CD4-positive, alpha-beta T cell treated with Interleukin-2 at 100 ng/mL for 4 hours (primary cell): Measurements from ENCODE around the gene EHMT1.

Experiments
- DNase-seq: peaks from one replicate; pipeline ENCODE4 v3.0.0-alpha.2; 2020; ENCODE audit warnings: low spot score

Gene EHMT1

DNA sequence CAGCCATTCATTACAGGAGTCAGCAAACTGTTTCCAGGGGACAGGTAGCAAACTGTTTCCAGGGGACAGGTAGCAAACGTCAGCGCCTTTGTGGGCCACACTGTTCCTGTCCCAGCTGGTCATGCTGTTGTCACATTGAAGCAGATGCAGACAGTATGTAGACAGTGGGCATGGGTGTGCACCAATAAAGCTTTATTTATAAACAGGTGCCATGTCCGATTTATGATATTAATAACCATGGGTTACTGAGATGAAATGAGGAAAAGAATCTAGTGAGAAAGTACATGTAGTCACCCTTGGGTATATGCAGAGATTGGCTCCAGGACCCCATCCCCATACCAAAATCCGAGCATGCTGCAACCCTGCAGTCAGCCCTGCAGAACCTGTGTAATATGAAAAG is 122.5 kb downstream of the EHMT1 start:
- no peak for DNase-seq

DNA sequence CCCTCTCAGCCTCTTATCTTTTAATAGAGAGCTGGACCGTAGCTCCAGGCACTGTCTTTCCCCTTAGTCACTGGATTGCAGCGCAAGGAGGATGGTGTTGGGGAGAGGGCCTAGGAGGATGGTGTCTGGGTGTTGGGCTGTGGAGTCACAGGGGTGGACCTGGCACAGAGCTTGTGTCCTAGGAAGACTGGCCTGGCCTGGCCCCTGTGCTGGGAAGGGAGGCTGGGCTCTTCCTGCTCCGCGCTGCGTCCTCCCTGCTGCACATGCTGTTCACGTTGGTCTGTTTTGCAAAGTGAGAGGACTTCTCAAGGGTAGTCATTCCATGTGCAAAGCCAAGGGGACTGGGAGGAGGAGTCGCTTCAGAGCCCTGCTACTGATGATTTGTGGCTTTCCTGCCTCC is 123.9 kb downstream of the EHMT1 start:
- DNase-seq: no peak

DNA sequence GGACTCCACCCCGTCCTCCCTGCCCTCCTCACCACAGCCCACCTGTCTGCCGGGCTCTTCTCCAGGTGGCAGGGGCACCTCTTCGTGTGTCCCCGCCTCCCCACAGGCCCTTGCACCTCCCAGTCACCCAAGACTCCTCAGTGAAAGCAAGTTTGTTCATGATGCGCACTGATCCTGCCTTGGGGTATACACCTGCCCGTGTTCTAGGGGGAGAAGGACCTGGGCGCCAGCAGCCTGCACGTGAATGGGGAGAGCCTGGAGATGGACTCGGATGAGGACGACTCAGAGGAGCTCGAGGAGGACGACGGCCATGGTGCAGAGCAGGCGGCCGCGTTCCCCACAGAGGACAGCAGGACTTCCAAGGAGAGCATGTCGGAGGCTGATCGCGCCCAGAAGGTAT is 124.9 kb downstream of the EHMT1 start:
- no peak for DNase-seq

DNA sequence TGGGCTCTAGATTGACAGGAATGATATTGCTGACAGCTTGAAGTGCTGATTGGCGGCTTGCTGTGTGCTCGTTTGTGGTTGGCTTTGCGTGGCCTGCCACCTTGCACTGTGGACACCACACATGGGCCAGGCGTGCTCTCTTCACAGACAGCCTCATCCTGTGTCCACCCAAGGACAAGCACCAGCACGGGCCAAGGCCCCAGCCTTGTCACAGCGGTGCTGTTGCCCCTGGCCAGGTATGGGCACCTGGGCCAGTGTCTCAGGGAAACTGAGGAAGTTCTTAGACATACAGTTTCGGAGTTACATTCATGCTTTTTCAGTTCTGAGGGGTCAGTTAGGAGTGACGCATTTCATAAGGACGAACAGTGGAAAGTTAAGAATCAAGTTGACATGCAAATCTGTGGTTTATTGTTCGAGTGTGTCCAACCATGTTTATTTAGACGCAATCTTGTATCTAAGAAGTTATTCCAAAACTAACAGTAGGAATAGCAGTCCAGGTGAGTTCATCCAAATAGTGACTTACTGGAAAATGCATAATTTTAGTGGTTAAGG is 125.9 kb downstream of the EHMT1 start:
- no peak for DNase-seq

DNA sequence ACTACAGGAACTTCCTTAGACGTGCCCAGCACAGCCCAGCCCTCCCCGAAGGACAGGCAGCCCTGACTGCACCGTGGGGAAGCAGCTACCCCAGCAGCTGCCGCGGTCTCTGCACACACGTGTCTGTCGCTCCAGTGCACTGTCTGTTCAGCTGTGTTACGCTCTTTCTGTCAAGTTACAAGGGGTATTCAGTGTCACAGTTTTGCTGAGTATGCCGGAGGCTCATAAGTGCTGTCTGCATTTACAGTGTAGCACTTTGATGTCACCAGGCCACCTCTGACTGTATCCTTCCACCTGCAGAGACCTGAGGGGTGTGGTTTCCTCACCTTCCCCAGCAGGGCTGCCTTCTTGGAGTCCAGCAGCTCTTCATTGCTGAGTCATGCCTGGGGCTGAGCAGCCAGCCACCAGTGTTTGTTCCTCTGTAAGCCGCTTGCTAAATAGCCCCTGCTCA is 126.8 kb downstream of the EHMT1 start:
- DNase-seq: peak; percentile 44

DNA sequence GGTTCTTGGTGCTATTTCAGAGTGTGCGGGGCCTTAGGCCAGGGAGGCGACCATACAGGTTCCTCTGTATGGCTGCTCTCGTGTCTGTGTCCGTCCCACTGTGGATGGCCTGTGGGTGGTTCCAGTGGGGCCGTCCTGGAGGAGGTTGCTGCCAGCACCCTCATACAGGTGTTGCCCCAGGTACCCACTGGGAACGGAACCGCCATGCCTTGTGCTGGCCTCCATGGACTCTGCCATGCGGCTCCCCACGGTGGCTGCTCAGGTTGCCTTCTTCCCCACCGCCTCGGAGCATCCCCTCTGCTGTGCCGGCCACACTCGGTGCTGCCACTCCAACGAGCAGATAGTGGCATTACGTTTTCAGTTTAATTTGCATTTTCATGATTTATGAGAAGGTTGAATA is 129.5 kb downstream of the EHMT1 start:
- no peak for DNase-seq

DNA sequence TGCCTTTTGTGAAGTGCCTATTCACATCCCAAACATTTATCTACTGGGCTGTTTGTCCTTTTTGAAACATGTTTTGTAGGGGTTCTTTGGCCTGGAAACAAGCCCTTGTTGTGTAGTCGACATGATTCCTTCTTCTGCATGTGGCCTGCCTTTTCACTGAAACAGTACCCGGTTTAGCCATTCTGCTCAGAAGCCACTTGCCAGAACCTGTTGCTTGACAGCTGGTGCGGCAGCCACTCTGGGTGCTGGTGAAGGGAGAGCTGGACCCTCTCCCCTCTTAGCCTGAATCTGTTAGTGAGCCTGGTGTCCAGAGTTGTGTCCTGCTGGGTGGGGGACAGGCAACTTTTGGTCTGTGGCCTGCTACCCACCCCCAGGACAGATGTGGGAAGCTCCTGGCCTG is 129.9 kb downstream of the EHMT1 start:
- DNase-seq: no peak

DNA sequence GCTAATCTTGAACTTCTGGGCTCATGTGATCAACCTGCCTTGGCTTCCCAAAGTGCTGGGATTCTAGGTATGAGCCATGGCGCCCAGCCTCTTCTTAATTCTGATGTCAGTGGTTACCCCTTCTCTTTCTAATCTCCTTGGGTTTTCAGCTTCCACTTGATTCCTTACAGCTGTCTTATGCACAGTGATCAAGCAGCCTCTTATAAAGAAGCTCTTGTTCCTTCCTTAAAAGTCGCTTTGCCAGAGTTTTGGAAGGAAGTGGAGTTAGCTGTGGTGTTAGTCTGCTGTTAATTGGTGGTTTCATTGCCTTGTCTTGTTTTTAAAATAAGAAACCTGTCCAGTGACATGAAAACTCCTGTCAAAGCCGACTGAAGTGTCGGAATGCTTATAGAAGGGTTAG is 130.7 kb downstream of the EHMT1 start:
- no peak for DNase-seq

DNA sequence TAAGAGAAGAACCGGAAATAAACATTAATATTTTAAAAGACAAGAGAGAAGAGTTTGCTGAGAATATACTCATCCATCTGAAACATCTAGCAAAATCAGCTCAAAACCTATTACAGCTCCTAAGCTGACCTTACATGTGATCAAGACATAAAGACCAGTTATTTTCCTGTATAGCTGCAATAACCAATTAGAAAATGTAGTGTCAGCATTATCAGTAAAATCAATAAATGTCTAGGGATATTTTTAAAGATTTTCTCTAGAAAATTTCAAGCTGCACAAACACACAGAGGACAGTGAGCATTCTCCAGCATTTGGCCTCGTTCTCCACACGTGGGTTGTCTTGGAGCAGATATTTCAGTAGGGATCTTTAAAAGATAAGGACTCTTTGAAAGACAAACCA is 131.2 kb downstream of the EHMT1 start:
- no peak for DNase-seq

DNA sequence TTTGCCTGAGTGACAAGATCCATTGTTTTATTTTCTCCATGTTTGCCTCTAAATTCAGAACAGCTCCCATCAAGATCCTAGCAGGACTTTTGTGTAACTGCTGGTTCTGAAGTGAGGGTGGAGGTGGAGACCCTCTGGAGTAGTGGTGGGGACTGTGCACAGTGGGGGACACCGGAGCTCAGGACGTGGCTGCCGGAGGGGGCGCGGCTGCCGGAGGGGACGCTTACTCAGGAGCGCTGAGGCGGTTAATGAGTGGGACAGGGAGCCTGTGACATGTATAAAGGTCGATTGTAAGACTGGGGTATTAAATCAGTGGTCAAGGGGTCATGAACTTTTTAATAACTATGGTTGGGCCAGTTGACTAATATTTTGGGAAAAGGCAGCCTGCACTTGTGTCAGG is 131.8 kb downstream of the EHMT1 start:
- no peak for DNase-seq

DNA sequence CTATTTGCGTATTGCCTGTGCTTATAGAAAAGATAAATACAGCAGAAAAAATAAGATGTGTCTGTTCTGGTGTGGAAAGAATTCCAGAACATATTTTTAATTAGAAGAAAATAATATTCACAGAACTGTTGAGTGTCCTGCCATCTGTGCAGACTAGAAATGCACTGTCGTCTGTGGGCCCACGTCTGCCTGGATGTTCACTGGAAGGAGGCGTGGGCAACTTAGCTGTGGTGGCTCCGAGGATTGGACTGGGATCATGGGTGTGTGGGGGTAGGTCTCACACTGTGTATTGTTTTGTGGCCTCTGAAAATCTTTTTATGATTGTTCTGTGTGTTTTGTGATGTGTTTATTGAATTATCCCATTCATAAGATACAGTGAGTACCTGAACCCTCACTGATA is 132.8 kb downstream of the EHMT1 start:
- DNase-seq: no peak

DNA sequence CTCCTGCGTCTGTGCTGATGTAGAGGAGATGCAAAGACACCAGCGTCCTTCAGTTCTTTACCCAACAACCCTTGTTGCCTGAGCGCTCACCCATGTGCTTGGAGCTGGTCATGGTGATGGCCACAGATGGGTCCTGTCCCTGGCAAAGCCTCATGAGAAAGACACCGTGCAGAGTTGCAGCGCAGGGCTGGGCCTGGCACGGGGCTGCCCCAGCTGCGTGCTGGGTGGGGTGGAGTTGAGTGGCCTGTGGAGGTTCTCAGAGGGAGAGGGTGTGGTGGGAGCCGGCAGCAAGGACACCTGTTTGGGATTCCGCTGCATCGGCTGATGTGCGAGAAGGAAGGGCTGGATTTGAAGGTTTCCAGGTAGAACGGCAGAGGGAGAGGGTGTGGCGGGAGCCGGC is 133.6 kb downstream of the EHMT1 start:
- no peak for DNase-seq

DNA sequence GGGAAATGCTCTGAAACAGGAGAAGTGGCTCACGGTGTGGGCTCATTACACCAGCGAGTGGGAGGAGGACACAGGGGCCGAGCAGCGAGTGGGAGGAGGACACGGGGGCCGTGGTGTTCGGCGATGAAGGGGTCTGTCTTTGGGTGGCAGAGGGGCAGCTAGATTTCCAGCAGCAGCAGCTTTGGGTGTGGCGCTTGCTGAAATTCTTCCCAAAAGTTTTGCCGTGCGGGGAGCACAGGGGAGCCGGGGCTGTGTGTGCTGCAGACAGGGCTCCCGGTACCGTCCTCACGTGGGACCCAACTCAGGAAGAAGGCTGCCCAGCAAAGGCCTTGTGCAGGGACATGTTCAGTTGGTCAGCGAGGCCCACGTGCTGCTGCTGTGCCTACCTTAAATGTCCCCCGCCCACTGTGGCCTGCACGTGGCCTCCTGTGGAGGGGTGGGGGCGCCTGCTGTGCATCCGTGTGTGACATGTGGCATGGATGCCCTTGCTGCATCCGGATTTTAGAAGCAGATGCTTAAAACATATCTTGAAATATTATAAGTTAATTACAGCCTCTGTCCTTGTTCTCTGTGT is 134.5 kb downstream of the EHMT1 start:
- DNase-seq: no peak

DNA sequence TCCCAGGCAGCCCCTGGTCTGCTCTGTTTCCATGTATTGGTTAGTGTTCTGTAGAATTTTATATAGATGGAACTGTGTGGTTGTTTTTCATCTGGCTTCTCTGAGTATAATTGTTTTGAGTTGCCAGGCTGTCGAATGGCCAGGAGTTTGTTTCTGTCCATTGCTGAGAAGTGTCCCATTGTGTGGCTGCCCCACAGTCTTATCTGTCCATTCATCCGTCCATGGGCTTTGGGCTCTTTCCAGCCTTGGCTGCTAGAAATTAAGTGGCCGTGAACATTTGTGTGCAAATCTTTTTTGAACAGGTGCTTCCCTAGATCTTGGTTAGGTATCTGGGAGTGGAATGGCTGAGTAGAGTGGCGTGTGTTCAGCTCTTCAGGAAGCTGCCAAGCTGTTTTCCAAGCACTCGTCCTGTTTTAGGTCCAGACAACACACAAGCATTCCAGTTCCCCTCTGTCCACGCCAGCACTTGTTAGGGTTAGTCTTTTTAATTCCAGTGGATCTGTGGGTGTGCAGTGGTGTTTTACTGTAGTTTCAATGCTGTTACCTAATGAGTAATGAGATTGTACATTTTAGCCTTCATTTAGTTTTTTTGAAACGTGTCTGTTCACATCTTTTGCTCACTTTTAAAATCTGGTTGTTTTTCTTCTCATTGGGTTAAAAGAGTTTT is 136.6 kb downstream of the EHMT1 start:
- no peak for DNase-seq

DNA sequence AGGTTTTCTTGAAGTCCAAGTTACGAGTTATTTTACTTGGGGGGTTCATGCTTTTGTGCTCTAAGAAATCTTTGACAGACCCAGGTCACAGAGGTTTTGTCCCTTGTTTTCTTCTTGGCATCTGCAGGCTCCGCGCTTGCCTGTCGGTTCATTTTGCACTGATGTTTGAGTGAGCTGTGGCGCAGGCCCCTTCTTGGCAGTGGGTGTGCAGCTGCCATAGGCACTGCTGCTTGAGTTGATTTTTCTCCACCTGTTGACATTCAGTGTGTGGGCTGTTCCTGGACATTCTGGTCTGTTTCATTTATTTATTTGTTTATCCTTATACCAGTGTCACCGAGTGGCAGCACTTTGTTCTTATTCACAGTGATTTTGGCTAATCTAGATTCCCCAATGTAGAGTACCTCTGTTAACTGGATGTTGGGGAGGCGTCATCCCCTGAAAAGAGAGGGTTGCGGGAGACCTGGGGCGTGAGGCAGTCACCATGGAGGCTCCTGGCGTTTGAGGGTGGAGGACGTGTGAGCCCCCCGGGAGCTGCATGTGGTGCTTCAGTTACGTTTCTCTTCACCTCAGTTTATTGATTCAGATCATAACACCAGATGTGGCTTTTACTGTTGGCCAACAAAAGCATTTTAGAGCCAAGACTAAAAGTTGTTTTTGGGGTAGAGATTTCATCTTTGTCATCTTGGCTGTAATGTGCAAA is 137.4 kb downstream of the EHMT1 start:
- no peak for DNase-seq

DNA sequence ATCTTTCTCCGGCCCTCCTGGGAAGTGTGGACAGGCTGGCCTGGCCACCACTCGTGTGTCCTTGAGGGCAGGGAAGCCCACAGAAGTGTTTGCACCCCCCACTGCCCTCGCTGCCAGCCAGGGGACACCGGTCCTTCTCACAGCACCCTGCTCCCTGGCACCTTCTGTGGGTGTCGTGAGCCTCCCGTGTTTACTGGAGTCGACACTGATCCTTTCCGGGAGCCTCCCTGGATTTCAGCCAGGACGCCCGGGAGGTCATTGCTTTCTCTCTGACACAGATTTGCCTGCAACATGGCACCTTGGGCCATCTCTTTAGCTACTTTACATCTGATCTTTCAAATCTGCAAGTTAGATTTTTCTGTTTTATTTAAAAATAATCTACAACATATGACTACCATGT is 138.3 kb downstream of the EHMT1 start:
- DNase-seq: no peak

DNA sequence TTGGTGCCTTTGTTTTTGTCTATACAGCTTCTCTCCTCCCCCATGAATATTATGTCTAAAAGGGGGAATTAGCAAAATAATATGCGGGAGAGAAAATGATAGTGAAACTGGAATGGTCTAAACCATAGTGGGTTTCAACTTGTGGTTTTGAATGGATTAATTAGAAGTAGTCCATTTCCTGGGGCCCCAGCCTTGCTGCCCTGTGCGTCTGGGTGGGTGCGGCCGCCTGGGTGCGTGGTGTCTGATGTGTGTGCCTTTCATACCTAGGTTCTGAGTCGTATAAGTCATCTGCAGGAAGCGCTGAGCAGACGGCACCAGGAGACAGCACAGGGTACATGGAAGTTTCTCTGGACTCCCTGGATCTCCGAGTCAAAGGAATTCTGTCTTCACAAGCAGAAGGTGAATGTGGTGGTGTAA is 138.8 kb downstream of the EHMT1 start:
- peak; percentile 55 for DNase-seq

DNA sequence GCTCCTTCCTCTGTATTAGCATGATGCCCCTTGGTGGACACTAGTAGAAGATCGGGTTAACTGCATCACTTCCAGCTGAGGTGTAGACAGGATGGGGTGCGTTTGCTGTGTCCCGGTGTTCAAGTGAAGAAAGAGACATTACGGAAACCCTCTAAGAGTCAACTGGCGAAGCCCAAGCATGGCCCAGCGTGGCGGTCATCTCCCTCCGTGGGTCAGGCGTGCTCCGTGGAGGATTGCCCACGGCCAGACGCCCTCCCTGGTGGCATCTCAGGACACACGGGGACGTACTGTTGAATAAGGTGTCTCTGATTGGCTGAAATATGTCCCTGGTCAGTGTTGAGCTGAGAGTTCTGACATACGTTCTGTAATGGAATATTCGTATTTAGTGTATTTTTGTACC is 139.3 kb downstream of the EHMT1 start:
- DNase-seq: no peak

DNA sequence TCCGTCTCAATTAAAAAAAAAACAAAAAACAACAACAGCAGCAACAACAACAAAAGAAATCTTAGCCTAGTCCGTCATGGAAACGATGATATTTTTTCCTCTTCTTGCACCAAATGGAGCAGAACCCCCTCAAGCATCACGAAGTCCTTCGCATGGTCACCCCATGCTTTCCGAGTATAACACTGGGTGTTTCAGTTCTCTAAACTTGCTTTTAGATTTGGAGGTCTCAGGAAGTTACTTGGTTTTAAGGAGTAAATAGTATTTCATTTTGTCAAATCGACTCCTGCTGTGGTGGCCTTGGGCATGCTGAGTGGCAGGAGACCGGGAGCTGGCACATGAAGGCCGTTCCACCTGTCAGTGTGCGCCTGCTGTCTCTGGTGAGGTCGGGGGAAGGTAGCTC is 140.3 kb downstream of the EHMT1 start:
- no peak for DNase-seq

DNA sequence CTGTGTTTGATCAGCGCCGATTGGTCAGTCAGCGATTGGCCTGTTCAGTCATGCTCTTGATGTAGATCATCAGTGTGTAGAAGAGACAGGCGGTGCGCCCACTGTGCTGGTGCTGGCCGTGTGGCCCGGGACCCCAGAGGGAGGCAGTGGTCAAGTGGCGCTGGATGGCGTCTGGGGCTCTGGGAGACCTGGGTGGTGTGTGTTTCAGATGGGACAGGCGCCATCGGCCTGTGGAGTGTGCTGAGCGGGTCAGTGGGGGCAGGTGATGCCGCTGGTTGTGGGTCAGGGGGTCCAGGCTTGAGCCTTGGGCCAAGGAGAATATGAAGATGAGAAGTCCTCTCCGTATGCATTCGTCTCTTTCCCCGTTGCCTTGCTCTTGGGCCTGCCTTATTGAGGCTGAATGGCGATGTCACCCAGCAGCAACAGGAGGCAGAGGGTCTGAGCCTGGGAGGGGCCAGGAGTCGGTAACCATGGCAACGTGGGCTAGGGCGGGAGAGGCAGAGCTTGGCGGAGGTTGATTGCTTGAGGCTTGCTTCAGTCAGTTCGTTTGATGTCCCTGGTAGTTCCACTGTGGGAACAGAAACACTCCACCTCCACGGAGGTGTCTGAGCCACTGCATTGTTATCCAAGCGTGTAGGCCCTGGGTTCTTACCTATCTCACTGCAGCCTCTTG is 141.0 kb downstream of the EHMT1 start:
- DNase-seq: no peak

DNA sequence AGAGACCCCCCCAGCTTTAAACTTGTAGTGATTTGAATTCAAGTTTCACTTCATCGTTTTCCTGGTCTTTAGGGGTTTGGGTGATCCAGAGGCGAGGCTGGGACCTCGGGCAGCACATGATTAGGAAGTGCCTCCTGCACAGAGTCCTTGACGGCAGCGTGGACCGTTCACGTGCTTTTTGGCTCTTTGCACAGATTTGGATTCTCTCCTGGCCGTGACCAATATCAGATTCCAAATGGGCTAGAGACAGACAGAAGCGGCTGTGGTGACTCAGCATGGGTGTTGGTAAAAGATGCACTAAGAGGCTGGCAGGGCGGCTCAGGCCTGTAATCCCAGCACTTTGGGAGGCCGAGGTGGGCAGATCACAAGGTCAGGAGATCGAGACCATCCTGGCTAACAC is 141.6 kb downstream of the EHMT1 start:
- no peak for DNase-seq

DNA sequence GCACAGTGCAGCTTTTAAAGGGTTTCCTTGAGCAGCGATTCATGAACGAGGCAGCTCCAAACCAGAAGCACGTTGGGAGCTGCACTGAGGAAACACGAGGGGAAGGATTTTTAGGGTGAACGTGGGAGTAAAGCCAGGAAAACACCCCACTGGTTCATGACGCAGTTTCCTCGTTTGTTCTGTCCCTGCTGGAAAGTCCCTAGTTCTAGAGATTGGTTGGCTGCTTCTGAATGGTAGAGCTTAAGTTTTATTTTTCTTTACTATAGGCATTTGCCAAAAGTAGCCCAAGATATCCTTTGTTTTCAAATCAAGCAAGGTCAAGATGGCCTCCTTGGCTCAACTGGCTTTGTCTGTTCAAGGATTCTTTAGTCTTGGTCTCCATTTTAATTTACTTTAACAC is 142.2 kb downstream of the EHMT1 start:
- peak; percentile 23 for DNase-seq

DNA sequence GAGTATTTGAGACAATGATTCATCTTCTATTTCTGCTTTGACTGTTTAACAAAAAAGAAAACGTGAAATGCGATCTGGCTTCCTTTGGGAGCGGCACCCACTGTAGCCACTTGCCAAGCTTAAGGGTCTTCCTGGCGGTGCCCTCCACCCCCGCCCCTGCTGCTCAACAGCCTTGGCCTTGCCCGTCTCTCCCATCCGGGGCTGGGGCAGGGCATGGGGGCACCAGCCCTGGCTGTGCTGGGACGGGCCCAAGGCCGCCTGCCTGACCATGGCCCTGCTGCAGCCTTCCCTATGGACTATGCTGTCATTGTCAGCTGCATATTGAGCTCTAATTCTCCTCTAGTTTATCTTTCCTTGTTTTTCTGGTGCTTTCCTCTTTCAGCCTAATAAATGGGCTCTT is 143.0 kb downstream of the EHMT1 start:
- DNase-seq: no peak
